ENCODE measurements around the gene KCNH4. TPM values are rescaled to one million over a fixed set of nuclear protein-coding genes. Genes with fewer than 3 reads are reported as not detected.

The KCNH4 gene
- total RNA-seq, 1 experiment from 2014 or later: not detected

GRCh38 chr17:42107597-42108576, 73.1 kb downstream of the KCNH4 start:
- TF ChIP-seq YY1 (IDR thresholded peaks at IDR 0.05; ENCODE audit: extremely low read depth, insufficient replicate concordance, low read depth, low read length) (no peak), POLR2AphosphoS5 (IDR thresholded peaks at IDR 0.05; ENCODE audit: low read depth, low read length) (peak; percentile 66)
- CTCF ChIA-PET: interaction anchor here (0.9 to 1.3 kb wide), 3 partner anchors 10 to 47 kb away, joined by 3 read pairs; no protein-coding TSS in a partner anchor
- H3K9me3 ChIP-seq (ENCODE audit: control insufficient read depth in 1 of 2, insufficient read depth in 1 of 2, low read depth in 1 of 2, low read length in 2 of 2): no peaks in the 10 kb centered on the region
- H2AFZ ChIP-seq (ENCODE audit: low read depth, low read length, poor library complexity, severe bottlenecking): no peak overlapping the region
- no peak overlapping the region; the same call in 1 of the 2 replicates for H3K27ac ChIP-seq (ENCODE audit: low read depth, low read length)
- no peaks in the 10 kb centered on the region for H3K9me2 ChIP-seq (ENCODE audit: insufficient read depth)
- peaks cover 7 to 15% of the 10 kb centered on the region in 2 experiments; a peak in 3 of 4 replicates for H3K4me1 ChIP-seq (ENCODE audit: control insufficient read depth in 1 of 2, insufficient read depth in 2 of 2, low read length in 2 of 2)
- no peaks in the 10 kb centered on the region for H3K27me3 ChIP-seq (ENCODE audit: insufficient read depth, low read length)
- POLR2A ChIA-PET: interaction anchor here (1.4 kb wide), 1 partner anchor 53 kb away, joined by 3 read pairs; no protein-coding TSS in a partner anchor
- no TSS peak for BruUV-seq (replicated peaks)
- DNase-seq (ENCODE audit: low read depth, low spot score): peak; percentile 74
- peak overlapping the region; percentile 43; the same call in 1 of the 2 replicates for H3K9ac ChIP-seq (ENCODE audit: low read length)
- peak overlapping the region; percentile 33 to 51 for H3K4me3 ChIP-seq (replicated peaks in 1 of 2; ENCODE audit: low read depth in 1 of 2, low read length in 2 of 2)
- intact Hi-C loops (cut with micrococcal nuclease): no loop called here
- no peaks in the 10 kb centered on the region for H3K79me2 ChIP-seq (ENCODE audit: insufficient read depth, low read length)
- H4K20me1 ChIP-seq (ENCODE audit: insufficient read depth): no peaks in the 10 kb centered on the region
- ATAC-seq: peak; percentile 99
- no peaks in the 10 kb centered on the region for H3K36me3 ChIP-seq (ENCODE audit: control insufficient read depth in 1 of 2, insufficient read depth in 2 of 2, low read length in 2 of 2)
- RAD21 ChIA-PET (ENCODE audit: low non-redundant PET in 1 of 2, low total read pairs in 2 of 2, uncharacterized antibody in 2 of 2, unreplicated experiment in 2 of 2): interaction anchor here in 1 of 2 experiments (0.7 kb wide), 1 partner anchor 72 kb away, joined by 6 read pairs; no protein-coding TSS in a partner anchor
- peak overlapping the region; percentile 82 for H3K4me2 ChIP-seq (ENCODE audit: low read length)

- TF ChIP-seq FOSL1 (IDR thresholded peaks at IDR 0.05; ENCODE audit: low read depth) (no peak), EGR1 (IDR thresholded peaks at IDR 0.05; ENCODE audit: low read depth) (no peak), POLR2A (IDR thresholded peaks at IDR 0.05; ENCODE audit: borderline replicate concordance, extremely low read depth, insufficient read depth, insufficient read length) (no peak), ZFX (IDR thresholded peaks at IDR 0.05) (no peak), ZBTB33 (IDR thresholded peaks at IDR 0.05; ENCODE audit: extremely low read depth, insufficient replicate concordance, low read length) (no peak), TCF7L2 (IDR thresholded peaks at IDR 0.05; ENCODE audit: borderline replicate concordance, extremely low read depth, insufficient read depth, insufficient read length) (no peak), JUND (IDR thresholded peaks at IDR 0.05) (no peak)
- H3K4me3 ChIP-seq (replicated peaks in 1 of 2; ENCODE audit: low read depth in 1 of 2, low read length in 2 of 2): peak overlapping the region; percentile 33 to 51
- no peak for ATAC-seq
- no peaks in the 10 kb centered on the region for H3K9me2 ChIP-seq (ENCODE audit: insufficient read depth)
- POLR2A ChIA-PET: interaction anchor here (0.6 to 1.4 kb wide), 2 partner anchors 9 to 53 kb away, joined by 3 read pairs; partner anchors contain the start of gene ZNF385C
- no peak overlapping the region for H3K27ac ChIP-seq (ENCODE audit: low read depth, low read length)
- H3K4me2 ChIP-seq (ENCODE audit: low read length): peak overlapping the region; percentile 82
- H3K79me2 ChIP-seq (ENCODE audit: insufficient read depth, low read length): no peaks in the 10 kb centered on the region
- H3K9ac ChIP-seq (ENCODE audit: low read length): peak overlapping the region; percentile 43; the same call in 1 of the 2 replicates
- no peak overlapping the region for H2AFZ ChIP-seq (ENCODE audit: low read depth, low read length, poor library complexity, severe bottlenecking)
- no peaks in the 10 kb centered on the region for H3K9me3 ChIP-seq (ENCODE audit: control insufficient read depth in 1 of 2, insufficient read depth in 1 of 2, low read depth in 1 of 2, low read length in 2 of 2)
- CTCF ChIA-PET: interaction anchor here (0.7 to 1.3 kb wide), 2 partner anchors 10 to 87 kb away, joined by 3 read pairs; partner anchors contain the start of gene NKIRAS2
- H4K20me1 ChIP-seq (ENCODE audit: insufficient read depth): no peaks in the 10 kb centered on the region
- no TSS peak for BruUV-seq (replicated peaks)
- peaks cover 7 to 15% of the 10 kb centered on the region in 2 experiments; a peak in 3 of 4 replicates for H3K4me1 ChIP-seq (ENCODE audit: control insufficient read depth in 1 of 2, insufficient read depth in 2 of 2, low read length in 2 of 2)
- no peak for DNase-seq (ENCODE audit: low read depth, low spot score)
- intact Hi-C loops (cut with micrococcal nuclease): no loop called here
- no peaks in the 10 kb centered on the region for H3K27me3 ChIP-seq (ENCODE audit: insufficient read depth, low read length)
- RAD21 ChIA-PET (ENCODE audit: low non-redundant PET in 1 of 2, low total read pairs in 2 of 2, uncharacterized antibody in 2 of 2, unreplicated experiment in 2 of 2): interaction anchor here in 1 of 2 experiments (0.5 kb wide), 1 partner anchor 83 kb away, joined by 7 read pairs; no protein-coding TSS in a partner anchor
- H3K36me3 ChIP-seq (ENCODE audit: control insufficient read depth in 1 of 2, insufficient read depth in 2 of 2, low read length in 2 of 2): no peaks in the 10 kb centered on the region
Observed at GRCh38 chr17:42107124-42107523, 73.8 kb downstream of the KCNH4 start.

All from HCT116 (cell line).